Measurements from ENCODE around the gene PGD.
"Not testable (repeated sequence)": the region's sequence is repeated elsewhere in the genome, so short reads cannot be mapped to it uniquely, and the experiment has no call there.

PGD gene

GRCh38 chr1:10398734-10399443 is at the start of gene PGD:
PGD (plus strand) TSS chr1:10399064; CDS start chr1:10399118, 54 bp downstream.
- peak; percentile 97 for DNase-seq

GRCh38 chr1:10353282-10353681 is 45.6 kb upstream of the PGD start:
- DNase-seq = no peak

DNA sequence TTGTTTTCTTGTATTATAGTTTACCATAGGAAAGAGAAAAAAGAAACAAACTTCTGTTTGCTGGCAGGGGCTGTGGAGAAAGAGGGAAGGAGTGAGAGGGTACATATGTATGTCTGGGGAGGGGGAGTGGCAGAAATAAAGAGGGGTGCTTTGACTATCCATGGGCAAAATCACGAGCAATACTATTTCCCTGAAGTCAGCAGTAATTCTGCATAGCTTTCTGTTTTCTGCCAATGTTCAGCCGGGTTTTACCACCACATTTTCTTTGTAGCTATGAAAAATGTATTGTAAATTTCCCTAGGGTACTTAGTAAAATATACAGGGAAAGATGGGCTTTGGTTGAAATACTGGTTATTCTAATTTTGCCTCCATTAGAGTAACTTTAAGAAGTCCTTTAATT is 45.2 kb upstream of the PGD start:
- no peak for DNase-seq

DNA sequence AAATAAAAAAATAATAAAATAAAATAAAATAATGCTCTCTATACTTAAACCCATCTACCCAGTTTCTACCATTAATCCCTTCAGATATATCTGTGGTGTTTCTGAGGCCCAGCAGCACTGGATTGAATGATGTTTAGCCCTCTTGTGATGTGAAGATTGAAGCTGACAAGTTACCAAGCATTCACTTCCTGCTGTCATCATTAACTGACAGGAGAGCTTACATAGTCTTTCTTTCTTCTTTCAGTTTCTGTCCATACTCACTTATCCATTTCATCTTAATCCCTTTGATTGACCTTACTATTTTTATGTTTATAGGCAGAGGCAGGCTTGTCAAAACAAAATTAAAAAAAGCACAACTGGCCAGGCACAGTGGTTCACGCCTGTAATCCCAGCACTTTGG is 38.8 kb upstream of the PGD start:
- DNase-seq = no peak

GRCh38 chr1:10361515-10361914 is 37.3 kb upstream of the PGD start:
- no peak for DNase-seq

GRCh38 chr1:10368194-10368593 is 30.7 kb upstream of the PGD start:
- DNase-seq = no peak

- no peak for DNase-seq
These were observed 24.4 kb upstream of the PGD start for GRCh38 chr1:10374442-10374860.

GRCh38 chr1:10377365-10378029 is 21.4 kb upstream of the PGD start:
- not testable (repeated sequence) for DNase-seq

GRCh38 chr1:10378081-10378841 is 20.6 kb upstream of the PGD start:
- DNase-seq = no peak

- DNase-seq = no peak
These were observed 19.7 kb upstream of the PGD start for GRCh38 chr1:10379101-10379620.

DNA sequence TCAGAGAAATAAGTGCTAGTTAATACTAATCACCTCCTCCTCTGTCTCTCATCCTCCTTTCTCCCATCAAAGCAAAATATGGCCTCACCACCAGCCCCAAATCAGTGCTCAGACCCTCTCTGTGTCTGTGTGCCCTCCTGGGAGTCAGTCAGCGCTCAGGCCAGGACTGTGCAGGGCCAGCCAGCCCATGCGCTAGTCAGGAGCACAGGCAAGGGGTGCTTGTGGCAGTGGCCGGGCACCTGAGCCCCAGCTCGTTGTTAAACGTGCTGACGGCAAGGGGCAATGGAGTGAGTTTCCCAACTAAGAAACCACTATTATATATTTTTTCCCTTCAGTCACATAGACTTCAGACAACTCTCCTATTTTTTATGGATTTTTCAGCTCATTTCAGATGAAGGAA is 19.2 kb upstream of the PGD start:
- no peak for DNase-seq

- DNase-seq = no peak
These were observed 18.1 kb upstream of the PGD start for GRCh38 chr1:10380594-10381275.

GRCh38 chr1:10383630-10384029 is 15.2 kb upstream of the PGD start:
- no peak for DNase-seq

DNA sequence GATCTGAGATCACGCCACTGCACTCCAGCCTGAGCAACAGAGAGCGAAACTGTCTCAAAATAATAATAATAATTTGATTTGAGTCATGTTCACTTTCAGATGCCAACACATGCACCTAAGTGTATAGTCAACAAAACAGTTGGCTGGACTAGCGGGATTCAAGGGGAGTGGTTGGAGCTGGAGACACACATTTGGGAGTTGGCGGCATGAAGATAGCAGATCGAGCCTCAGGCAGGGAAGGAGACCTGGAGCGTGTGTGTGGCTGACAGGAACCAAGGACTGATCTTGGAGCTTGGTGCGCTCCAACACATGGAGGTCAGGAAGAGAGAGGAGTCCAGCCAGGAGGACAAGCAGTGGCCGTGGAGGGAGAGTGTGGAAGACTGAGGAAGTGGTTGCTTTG is 14.6 kb upstream of the PGD start:
- DNase-seq = no peak

- DNase-seq = no peak
These were observed 11.8 kb upstream of the PGD start for GRCh38 chr1:10386761-10387676.

DNA sequence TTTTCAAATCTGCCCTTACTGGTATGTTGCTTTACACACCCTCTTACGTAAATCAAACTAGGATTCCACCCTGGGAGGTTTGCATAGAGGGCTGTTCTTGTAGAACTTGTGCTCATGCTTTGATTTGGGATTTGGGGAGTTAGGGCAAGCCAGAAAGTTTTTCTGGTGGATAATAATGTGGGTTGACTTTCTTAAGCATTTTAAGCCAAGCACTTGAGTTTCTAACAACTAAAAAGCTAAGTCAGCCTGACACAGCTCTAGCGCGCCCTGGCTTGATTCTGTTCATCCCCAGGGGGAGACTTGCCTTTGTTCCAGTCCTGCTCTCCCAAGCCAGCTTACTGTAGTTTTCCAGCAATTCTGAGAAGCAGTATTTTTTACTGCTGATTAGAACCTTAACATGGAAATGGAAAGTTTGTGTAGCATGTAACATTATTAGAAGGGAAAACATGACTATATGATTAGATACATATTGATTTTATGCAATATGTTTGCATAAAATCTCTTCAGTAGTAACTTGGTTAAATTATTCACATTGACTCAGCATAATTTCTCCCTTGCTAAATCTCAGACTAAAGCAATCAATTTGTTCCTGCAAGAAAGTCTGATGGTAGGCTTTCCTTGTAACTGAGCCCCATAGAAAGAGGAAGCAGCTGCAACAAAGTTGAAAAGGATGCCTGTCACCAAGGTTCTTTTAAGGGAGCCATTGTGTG is 11.0 kb upstream of the PGD start:
- DNase-seq = peak; percentile 7

- DNase-seq = no peak
These were observed 10.5 kb upstream of the PGD start for GRCh38 chr1:10388387-10388715.

DNA sequence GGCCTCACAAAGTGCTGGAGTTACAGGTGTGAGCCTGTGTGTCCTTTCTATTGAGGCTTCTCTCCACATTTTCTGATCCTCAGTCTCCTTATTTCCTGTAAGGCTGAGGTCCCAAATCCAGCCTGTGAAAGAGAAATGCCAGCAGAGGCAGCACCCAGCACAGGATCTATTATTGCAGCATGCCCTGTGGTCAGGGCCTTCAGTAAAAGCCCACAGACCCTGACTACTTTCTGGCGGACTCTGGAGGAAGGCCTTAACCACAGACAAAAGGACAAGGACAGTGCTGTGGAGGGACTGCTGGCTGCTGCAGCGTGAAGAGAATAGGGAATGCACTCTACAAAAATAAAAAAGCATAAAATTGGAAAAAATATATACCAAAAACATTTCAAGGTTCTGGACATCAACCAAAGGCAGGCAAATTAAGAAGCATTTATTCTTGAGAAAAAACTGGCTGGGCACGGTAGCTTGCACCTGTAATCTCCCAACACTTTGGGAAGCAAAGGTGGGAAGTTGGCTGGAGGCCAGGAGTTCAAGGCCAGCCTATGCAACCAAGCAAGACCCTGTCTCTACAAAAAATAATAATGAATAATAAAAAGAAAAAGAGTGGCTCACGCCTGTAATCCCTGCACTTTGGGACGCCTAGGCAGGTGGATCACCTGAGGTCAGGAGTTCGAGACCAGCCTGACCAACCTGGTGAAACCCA is 9.4 kb upstream of the PGD start:
- DNase-seq = no peak

- DNase-seq = no peak
These were observed 2.0 kb upstream of the PGD start for GRCh38 chr1:10396870-10397269.

GRCh38 chr1:10398278-10398733 is 558 bp upstream of the PGD start:
- DNase-seq = peak; percentile 73

Data from NCI-H2171 (cell line).